Sciatic nerve (tissue), 2 donors: Measurements from ENCODE around the gene CREBBP. TPM values are rescaled to one million over a fixed set of nuclear protein-coding genes. Genes with fewer than 3 reads are reported as not detected.
A peak's percentile ranks its signal among the peaks of the same experiment; 100 is the strongest.

Experiments
- ATAC-seq: fragments of 200-7000 bp; cut with Tn5 transposase; one replicate; pipeline ENCODE4 v1.9.1; 2020; ENCODE audit warnings: mild to moderate bottlenecking, moderate library complexity
- DNase-seq: peaks from one replicate; pipeline ENCODE4 v3.0.0-alpha.2; 2020; ENCODE audit warnings: low spot score
- intact Hi-C: fragments of 100-400 bp; cut with DNase I; formaldehyde crosslinking; loops from one replicate; pipeline ENCODE4 v1.14.2; 2022
- total RNA-seq: library from RNA; stranded (reverse); fragmentation: NEBNext Ultra II Directional; extraction: Animal tissue kit (Norgen Biotek cat#: 25700); gene quantifications from one replicate; pipeline ENCODE4 v1.2.1, GENCODE V29; 2021
- donor health status: DM: no; HTN: no; CAD: no.
- donor health status: DM: no; HTN: no; CAD: no.

The CREBBP gene
- total RNA-seq, 1 donor from 2014 or later, result 120 TPM

GRCh38 chr16:3785413-3785812, 95.1 kb downstream of the CREBBP start:
- ATAC-seq (no peak), DNase-seq (no peak)
- intact Hi-C loops, result no loop called here

- intact Hi-C loops, result no loop called here
- no peak for DNase-seq
- no peak for ATAC-seq
Measured at GRCh38 chr16:3783516-3783915, 97.0 kb downstream of the CREBBP start.

- ATAC-seq (no peak), DNase-seq (no peak)
- intact Hi-C loops, result no loop called here
Measured at GRCh38 chr16:3782566-3782965, 97.9 kb downstream of the CREBBP start.

- ATAC-seq, result no peak
- intact Hi-C loops, result no loop called here
- no peak for DNase-seq
Measured at GRCh38 chr16:3781421-3781820, 99.1 kb downstream of the CREBBP start.

GRCh38 chr16:3780570-3780969, 99.9 kb downstream of the CREBBP start:
- intact Hi-C loops, result no loop called here
- no peak for DNase-seq
- no peak for ATAC-seq

GRCh38 chr16:3776316-3776715, 104.2 kb downstream of the CREBBP start:
- ATAC-seq (no peak), DNase-seq (no peak)
- intact Hi-C loops, result no loop called here

- no peak for DNase-seq
Measured at GRCh38 chr16:3774819-3775218, 105.7 kb downstream of the CREBBP start.

GRCh38 chr16:3774156-3774767, 106.3 kb downstream of the CREBBP start:
- ATAC-seq (peak; percentile 74), DNase-seq (peak; percentile 67)
- intact Hi-C loops, result no loop called here

More at GRCh38 chr16:3774819-3775218, 105.7 kb downstream of the CREBBP start:
- ATAC-seq, result no peak
- intact Hi-C loops, result no loop called here

GRCh38 chr16:3773663-3774062, 106.8 kb downstream of the CREBBP start:
- intact Hi-C loops, result no loop called here
- ATAC-seq (peak; percentile 8), DNase-seq (no peak)

GRCh38 chr16:3771513-3771912, 109.0 kb downstream of the CREBBP start:
- intact Hi-C loops, result no loop called here
- DNase-seq, result no peak
- no peak for ATAC-seq

GRCh38 chr16:3770530-3770929, 110.0 kb downstream of the CREBBP start:
- no peak for ATAC-seq
- no peak for DNase-seq
- intact Hi-C loops, result no loop called here

GRCh38 chr16:3769942-3770341, 110.6 kb downstream of the CREBBP start:
- intact Hi-C loops, result no loop called here
- no peak for ATAC-seq
- DNase-seq, result no peak

GRCh38 chr16:3769013-3769412, 111.5 kb downstream of the CREBBP start:
- ATAC-seq, result no peak
- no peak for DNase-seq
- intact Hi-C loops, result no loop called here

GRCh38 chr16:3767333-3767986, 113.1 kb downstream of the CREBBP start:
- intact Hi-C loops, result no loop called here
- no peak for DNase-seq
- ATAC-seq, result no peak

- intact Hi-C loops, result no loop called here
- DNase-seq, result no peak
- ATAC-seq, result no peak
Measured at GRCh38 chr16:3766177-3766576, 114.3 kb downstream of the CREBBP start.

- no peak for ATAC-seq
- intact Hi-C loops, result no loop called here
- DNase-seq, result peak; percentile 7
Measured at GRCh38 chr16:3764409-3764808, 116.1 kb downstream of the CREBBP start.

- intact Hi-C loops, result no loop called here
- peak; percentile 32 for ATAC-seq
- peak; percentile 37 for DNase-seq
Measured at GRCh38 chr16:3762107-3762750, 118.3 kb downstream of the CREBBP start.

GRCh38 chr16:3761375-3762106, 119.0 kb downstream of the CREBBP start:
- DNase-seq (peak; percentile 42), ATAC-seq (peak; percentile 51)
- intact Hi-C loops, result no loop called here

GRCh38 chr16:3760518-3760917, 120.0 kb downstream of the CREBBP start:
- DNase-seq, result peak; percentile 9
- no peak for ATAC-seq
- intact Hi-C loops, result no loop called here

GRCh38 chr16:3759736-3760135, 120.8 kb downstream of the CREBBP start:
- intact Hi-C loops, result no loop called here
- peak; percentile 26 for DNase-seq
- no peak for ATAC-seq
